Lung (tissue), 12 donors: ENCODE data around the gene ASCC3. TPM values are rescaled to one million over a fixed set of nuclear protein-coding genes. Genes with fewer than 3 reads are reported as not detected.

ENCODE experiments used
- ATAC-seq: fragments of 200-7000 bp; cut with Tn5 transposase; one replicate; pipeline ENCODE4 v1.9.1; 2020; ENCODE audit warnings: moderate number of reproducible peaks; ENCODE audit not compliant: insufficient read depth, low FRiP score
- DNase-seq, 3 donors: peaks; one replicate each; pipeline ENCODE4 v3.0.0-alpha.2; 2013 to 2017
- H3K27ac ChIP-seq, 2 donors: one replicate each; pipeline ENCODE4 v1.5.1; 2013; ENCODE audit warnings: mild to moderate bottlenecking in 2 of 2, moderate library complexity in 2 of 2, control low read depth in 1 of 2, inconsistent platforms in 1 of 2, low read depth in 1 of 2, low read length in 1 of 2
- H3K27me3 ChIP-seq, 3 donors: one replicate each; pipeline ENCODE4 v1.5.1; 2013; ENCODE audit warnings: low read length in 2 of 3; ENCODE audit not compliant: control insufficient read depth in 3 of 3, insufficient read depth in 3 of 3
- H3K36me3 ChIP-seq, 4 donors: one replicate each; pipeline ENCODE4 v1.5.1; 2013; ENCODE audit warnings: low read length in 4 of 4, mild to moderate bottlenecking in 1 of 4, moderate library complexity in 1 of 4; ENCODE audit not compliant: control insufficient read depth in 4 of 4, insufficient read depth in 4 of 4
- H3K4me1 ChIP-seq, 5 donors: one replicate each; pipeline ENCODE4 v1.5.1; 2013; ENCODE audit warnings: low read length in 5 of 5, mild to moderate bottlenecking in 2 of 5, moderate library complexity in 1 of 5; ENCODE audit not compliant: control insufficient read depth in 5 of 5, insufficient read depth in 5 of 5
- H3K4me3 ChIP-seq: one replicate; pipeline ENCODE4 v1.5.1; 2013; ENCODE audit warnings: mild to moderate bottlenecking, control low read depth, moderate library complexity
- H3K9ac ChIP-seq, 2 donors: one replicate each; pipeline ENCODE4 v1.5.1; 2013; ENCODE audit warnings: low read length in 2 of 2, control low read depth in 1 of 2; ENCODE audit not compliant: insufficient read depth in 1 of 2
- H3K9me3 ChIP-seq, 4 donors: one replicate each; pipeline ENCODE4 v1.5.1; 2013; ENCODE audit warnings: low read length in 3 of 4, mild to moderate bottlenecking in 1 of 4, moderate library complexity in 1 of 4; ENCODE audit not compliant: control insufficient read depth in 4 of 4, insufficient read depth in 3 of 4
- CTCF ChIP-seq: IDR thresholded peaks from 2 replicates; pipeline ENCODE4 v1.5.1; 2012; ENCODE audit warnings: mild to moderate bottlenecking; ENCODE audit errors: control extremely low read depth, extremely low read depth
- WGBS, 2 donors: extraction: QIAGEN DNeasy Blood & Tissue Kit; methylation state at CpG; one replicate each; pipeline ENCODE4 v1.1.7; 2013; 5-methylcytosine and 5-hydroxymethylcytosine counted together
- polyA plus RNA-seq, 2 donors: library from polyadenylated mRNA; stranded (reverse); fragments of 200-250 nt; gene quantifications; one replicate each; pipeline ENCODE4 v1.2.1, GENCODE V29; 2013
- total RNA-seq, 2 donors: library from RNA; depleted of rRNA in 1 of 2; stranded (reverse); fragments of >200 nt in 1 of 2; gene quantifications; one replicate each; pipeline ENCODE4 v1.2.1, GENCODE V29; 2014 to 2021
- donor health status: control.
- donor health status: control.
- donor health status: Bipolar disorder and iron deficiency.
- donor health status: healthy.
- donor health status: DM: yes; HTN: yes; CAD: no.

Gene ASCC3
- total and polyA plus RNA-seq, 4 donors = 5.3 to 49.2 (median 22.0) TPM

GRCh38 chr6:100693249-100693927 is 187.7 kb downstream of the ASCC3 start:
- Histone ChIP-seq H3K9me3 (no peaks in the 10 kb centered on the region), H3K9ac (no peak overlapping the region), H3K27ac (no peak overlapping the region), H3K4me3 (no peak overlapping the region), H3K36me3 (no peaks in the 10 kb centered on the region), H3K27me3 (no peaks in the 10 kb centered on the region), H3K4me1 (no peaks in the 10 kb centered on the region)
- ATAC-seq (no peak), DNase-seq (no peak)
- 92 to 98% methylated on average over 1 of the region's 1 CpG for WGBS, 2 donors
- TF ChIP-seq CTCF = no peak

- Histone ChIP-seq H3K9ac (no peak overlapping the region), H3K4me3 (no peak overlapping the region), H3K36me3 (no peaks in the 10 kb centered on the region), H3K9me3 (no peaks in the 10 kb centered on the region), H3K4me1 (no peaks in the 10 kb centered on the region), H3K27me3 (no peaks in the 10 kb centered on the region), H3K27ac (no peak overlapping the region)
- WGBS, 2 donors = 76 to 85% methylated on average over 2 of the region's 2 CpGs
- TF ChIP-seq CTCF = no peak
- ATAC-seq (no peak), DNase-seq (no peak)
Measured at GRCh38 chr6:100691972-100692371, 189.2 kb downstream of the ASCC3 start.

GRCh38 chr6:100686216-100686615 is 194.9 kb downstream of the ASCC3 start:
- no peak for TF ChIP-seq CTCF
- no peaks in the 10 kb centered on the region for H3K36me3 ChIP-seq
- no peak for ATAC-seq
- H3K4me3 ChIP-seq = no peak overlapping the region
- DNase-seq = no peak
- no peak overlapping the region for H3K27ac ChIP-seq
- no peaks in the 10 kb centered on the region for H3K4me1 ChIP-seq
- H3K27me3 ChIP-seq = no peaks in the 10 kb centered on the region
- H3K9me3 ChIP-seq = no peaks in the 10 kb centered on the region
- H3K9ac ChIP-seq = no peak overlapping the region

GRCh38 chr6:100685747-100686146 is 195.4 kb downstream of the ASCC3 start:
- no peak for DNase-seq
- ATAC-seq = no peak
- H3K9me3 ChIP-seq = no peaks in the 10 kb centered on the region
- H3K27ac ChIP-seq = no peak overlapping the region
- H3K36me3 ChIP-seq = no peaks in the 10 kb centered on the region
- H3K27me3 ChIP-seq = no peaks in the 10 kb centered on the region
- TF ChIP-seq CTCF = no peak
- no peak overlapping the region for H3K9ac ChIP-seq
- no peaks in the 10 kb centered on the region for H3K4me1 ChIP-seq
- no peak overlapping the region for H3K4me3 ChIP-seq
- 77 to 83% methylated on average over 2 of the region's 2 CpGs for WGBS, 2 donors
